Measurements from ENCODE around the gene KRT81.

Gene KRT81

GRCh38 chr12:52291267-52291935 is at the start of gene KRT81:
KRT81 (minus strand) TSS chr12:52291534; CDS start chr12:52291465, 69 bp downstream.
- TF ChIP-seq CTCF (IDR thresholded peaks at IDR 0.05; ENCODE audit: low read depth, low read length, poor library complexity, severe bottlenecking), result no peak
- TF ChIP-seq EZH2phosphoT487 (IDR thresholded peaks at IDR 0.05; ENCODE audit: borderline replicate concordance, low read length), result no peak
- H3K4me2 ChIP-seq (ENCODE audit: low read length), result no peak within 1 kb of the TSS
- H3K4me1 ChIP-seq (ENCODE audit: control insufficient read depth, low read length), result 0 out of 2 replicates have a peak, but pooled peaks cover 3% of the 10 kb centered on the region
- H3K79me2 ChIP-seq (ENCODE audit: control insufficient read depth, low read length), result no peaks in the 10 kb centered on the region
- no peaks in the 10 kb centered on the region for H3F3A ChIP-seq (ENCODE audit: control insufficient read depth, insufficient read depth)
- peaks cover 6% of the 10 kb centered on the region; the same call in 1 of the 2 replicates for H3K27me3 ChIP-seq (ENCODE audit: control insufficient read depth, low read length)
- no peaks in the 10 kb centered on the region for H3K9me3 ChIP-seq (ENCODE audit: control insufficient read depth, insufficient read depth, low read length)
- H3K27ac ChIP-seq (ENCODE audit: low read depth, low read length), result no peak within 1 kb of the TSS
- no peaks in the 10 kb centered on the region for H3K9me2 ChIP-seq (replicated peaks; ENCODE audit: control insufficient read depth, low read length)
- H3K36me3 ChIP-seq (ENCODE audit: control insufficient read depth, low read length), result no peaks in the 10 kb centered on the region
- no peak within 1 kb of the TSS for H3K4me3 ChIP-seq (ENCODE audit: low read length)
- H4K20me1 ChIP-seq (ENCODE audit: control insufficient read depth, insufficient read depth, low read depth, low read length), result no peaks in the 10 kb centered on the region

GRCh38 chr12:52338241-52338960 is 47.1 kb upstream of the KRT81 start:
- Histone ChIP-seq H3F3A (ENCODE audit: control insufficient read depth, insufficient read depth) (no peaks in the 10 kb centered on the region), H3K9me2 (replicated peaks; ENCODE audit: control insufficient read depth, low read length) (no peaks in the 10 kb centered on the region), H3K27me3 (ENCODE audit: control insufficient read depth, low read length) (peaks cover 14% of the 10 kb centered on the region), H3K79me2 (ENCODE audit: control insufficient read depth, low read length) (no peaks in the 10 kb centered on the region), H3K4me3 (ENCODE audit: low read length) (no peak overlapping the region), H3K36me3 (ENCODE audit: control insufficient read depth, low read length) (no peaks in the 10 kb centered on the region), H3K4me1 (ENCODE audit: control insufficient read depth, low read length) (no peaks in the 10 kb centered on the region), H3K4me2 (ENCODE audit: low read length) (no peak overlapping the region), H3K9me3 (ENCODE audit: control insufficient read depth, insufficient read depth, low read length) (no peaks in the 10 kb centered on the region), H4K20me1 (ENCODE audit: control insufficient read depth, insufficient read depth, low read depth, low read length) (no peaks in the 10 kb centered on the region), H3K27ac (ENCODE audit: low read depth, low read length) (no peak overlapping the region)
- TF ChIP-seq CTCF (IDR thresholded peaks at IDR 0.05; ENCODE audit: low read depth, low read length, poor library complexity, severe bottlenecking), result no peak
- TF ChIP-seq EZH2phosphoT487 (IDR thresholded peaks at IDR 0.05; ENCODE audit: borderline replicate concordance, low read length), result no peak

GRCh38 chr12:52337054-52337453 is 45.7 kb upstream of the KRT81 start:
- no peaks in the 10 kb centered on the region for H3F3A ChIP-seq (ENCODE audit: control insufficient read depth, insufficient read depth)
- H3K4me1 ChIP-seq (ENCODE audit: control insufficient read depth, low read length), result no peaks in the 10 kb centered on the region
- no peaks in the 10 kb centered on the region for H3K79me2 ChIP-seq (ENCODE audit: control insufficient read depth, low read length)
- TF ChIP-seq EZH2phosphoT487 (IDR thresholded peaks at IDR 0.05; ENCODE audit: borderline replicate concordance, low read length) (no peak), CTCF (IDR thresholded peaks at IDR 0.05; ENCODE audit: low read depth, low read length, poor library complexity, severe bottlenecking) (no peak)
- peaks cover 15% of the 10 kb centered on the region for H3K27me3 ChIP-seq (ENCODE audit: control insufficient read depth, low read length)
- H3K9me3 ChIP-seq (ENCODE audit: control insufficient read depth, insufficient read depth, low read length), result no peaks in the 10 kb centered on the region
- no peaks in the 10 kb centered on the region for H3K9me2 ChIP-seq (replicated peaks; ENCODE audit: control insufficient read depth, low read length)
- H3K27ac ChIP-seq (ENCODE audit: low read depth, low read length), result no peak overlapping the region
- no peak overlapping the region for H3K4me3 ChIP-seq (ENCODE audit: low read length)
- H4K20me1 ChIP-seq (ENCODE audit: control insufficient read depth, insufficient read depth, low read depth, low read length), result no peaks in the 10 kb centered on the region
- H3K4me2 ChIP-seq (ENCODE audit: low read length), result no peak overlapping the region
- no peaks in the 10 kb centered on the region for H3K36me3 ChIP-seq (ENCODE audit: control insufficient read depth, low read length)

Measured in DOHH2 (cell line).